Progenitor cell of endocrine pancreas (in vitro differentiated cells): Measurements from ENCODE around the gene ACAD11. TPM values are rescaled to one million over a fixed set of nuclear protein-coding genes. Genes with fewer than 3 reads are reported as not detected.

Experiments
- DNase-seq: peaks from one replicate; pipeline ENCODE4 v3.0.0; 2021; ENCODE audit warnings: low spot score; ENCODE audit not compliant: unreplicated experiment
- H3K27ac Mint-ChIP-seq: 2 replicates; pipeline ENCODE4 v1.8.0; 2021; ENCODE audit warnings: mild to moderate bottlenecking, moderate library complexity, mixed read lengths
- H3K27me3 Mint-ChIP-seq: 2 replicates; pipeline ENCODE4 v1.8.0; 2021; ENCODE audit warnings: mixed read lengths
- H3K36me3 Mint-ChIP-seq: 2 replicates; pipeline ENCODE4 v1.8.0; 2022; ENCODE audit warnings: mixed read lengths; ENCODE audit not compliant: insufficient read depth
- H3K4me1 Mint-ChIP-seq: 2 replicates; pipeline ENCODE4 v1.8.0; 2021; ENCODE audit warnings: low read depth, mixed read lengths
- H3K4me3 Mint-ChIP-seq: 2 replicates; pipeline ENCODE4 v1.8.0; 2021; ENCODE audit warnings: low read depth, mild to moderate bottlenecking, moderate library complexity, mixed read lengths
- H3K9me3 Mint-ChIP-seq: 2 replicates; pipeline ENCODE4 v1.8.0; 2021; ENCODE audit warnings: low read depth, mixed read lengths
- CTCF ChIP-seq: fragments of 200-600 bp; sonication (generic); IDR thresholded peaks from one replicate; pipeline ENCODE4 v1.5.0; 2021; ENCODE audit warnings: antibody characterized with exemption, mild to moderate bottlenecking; ENCODE audit not compliant: unreplicated experiment
- total RNA-seq: library from RNA; stranded (reverse); gene quantifications from 2 replicates; pipeline ENCODE4 v1.2.1, GENCODE V29; 2021

ACAD11 gene
- total RNA-seq, 1 donor from 2014 or later, result 14.2 TPM

GRCh38 chr3:132569153-132569552, 90.5 kb downstream of the ACAD11 start:
- no peak for DNase-seq
- Mint-ChIP-seq H3K9me3 (peaks cover 5% of the 10 kb centered on the region), H3K4me1 (no peaks in the 10 kb centered on the region), H3K4me3 (no peak overlapping the region), H3K27me3 (no peaks in the 10 kb centered on the region), H3K27ac (no peak overlapping the region), H3K36me3 (peaks cover 8% of the 10 kb centered on the region)
- no peak for TF ChIP-seq CTCF

DNA sequence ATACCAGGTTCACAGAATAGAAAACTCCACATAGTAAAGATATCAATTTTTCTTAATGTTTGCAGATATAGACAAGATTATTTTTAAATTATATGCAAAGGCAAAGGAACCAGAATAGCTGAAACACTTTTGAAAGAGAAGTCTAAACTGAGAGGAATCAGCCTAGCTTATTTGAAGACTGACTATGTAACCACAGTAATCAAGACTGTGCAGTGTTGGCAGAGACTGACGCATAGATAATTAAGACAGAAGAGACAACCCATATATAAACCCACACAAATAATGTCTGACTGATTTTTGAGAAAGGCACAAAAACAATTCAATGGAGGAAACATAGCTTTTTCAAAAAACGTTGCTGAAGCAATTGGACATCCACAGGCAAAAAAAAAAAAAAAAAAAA, 91.2 kb downstream of the ACAD11 start:
- H3K9me3 Mint-ChIP-seq, result peaks cover 5% of the 10 kb centered on the region
- DNase-seq, result no peak
- H3K4me1 Mint-ChIP-seq, result no peaks in the 10 kb centered on the region
- H3K27me3 Mint-ChIP-seq, result no peaks in the 10 kb centered on the region
- no peak overlapping the region for H3K27ac Mint-ChIP-seq
- TF ChIP-seq CTCF, result no peak
- H3K4me3 Mint-ChIP-seq, result no peak overlapping the region
- H3K36me3 Mint-ChIP-seq, result peaks cover 8% of the 10 kb centered on the region

GRCh38 chr3:132564070-132564465, 95.5 kb downstream of the ACAD11 start:
- peaks cover 8% of the 10 kb centered on the region for H3K9me3 Mint-ChIP-seq
- no peaks in the 10 kb centered on the region for H3K4me1 Mint-ChIP-seq
- no peak overlapping the region for H3K4me3 Mint-ChIP-seq
- no peak for DNase-seq
- no peak overlapping the region for H3K27ac Mint-ChIP-seq
- no peak for TF ChIP-seq CTCF
- H3K27me3 Mint-ChIP-seq, result no peaks in the 10 kb centered on the region
- H3K36me3 Mint-ChIP-seq, result peaks cover 8% of the 10 kb centered on the region

DNA sequence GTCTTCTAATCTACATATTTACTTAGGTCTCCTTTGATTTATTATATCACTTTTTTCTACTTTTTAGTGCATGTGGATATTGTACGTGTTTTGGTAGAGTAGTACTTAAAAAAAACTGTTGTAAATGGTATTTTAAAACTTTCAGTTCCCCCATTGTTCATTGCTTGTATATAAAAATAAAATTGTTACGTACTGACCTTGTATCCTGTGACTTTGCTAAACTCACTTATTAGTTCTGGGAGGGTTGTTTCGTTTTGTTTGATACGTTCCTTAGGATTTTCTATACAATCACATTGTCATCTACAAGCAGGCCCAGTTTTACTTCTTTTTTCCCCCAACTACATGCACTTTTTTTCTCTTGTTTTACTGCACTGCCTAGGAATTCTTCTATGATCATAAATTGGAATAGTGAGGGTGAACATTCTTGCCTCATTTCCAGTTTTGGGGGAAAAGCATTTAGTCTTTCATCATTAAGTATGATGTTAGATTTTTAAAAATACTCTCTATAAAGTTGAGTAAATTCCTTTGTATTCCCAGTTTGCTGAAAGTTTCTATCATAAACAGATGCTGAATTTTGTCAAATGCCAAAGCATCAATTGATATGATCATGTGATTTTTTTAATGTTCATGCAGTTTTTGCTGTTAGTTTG, 96.1 kb downstream of the ACAD11 start:
- Mint-ChIP-seq H3K9me3 (peaks cover 8% of the 10 kb centered on the region), H3K4me1 (no peaks in the 10 kb centered on the region), H3K27ac (no peak overlapping the region), H3K36me3 (peaks cover 8% of the 10 kb centered on the region), H3K27me3 (no peaks in the 10 kb centered on the region), H3K4me3 (no peak overlapping the region)
- TF ChIP-seq CTCF, result no peak
- no peak for DNase-seq

DNA sequence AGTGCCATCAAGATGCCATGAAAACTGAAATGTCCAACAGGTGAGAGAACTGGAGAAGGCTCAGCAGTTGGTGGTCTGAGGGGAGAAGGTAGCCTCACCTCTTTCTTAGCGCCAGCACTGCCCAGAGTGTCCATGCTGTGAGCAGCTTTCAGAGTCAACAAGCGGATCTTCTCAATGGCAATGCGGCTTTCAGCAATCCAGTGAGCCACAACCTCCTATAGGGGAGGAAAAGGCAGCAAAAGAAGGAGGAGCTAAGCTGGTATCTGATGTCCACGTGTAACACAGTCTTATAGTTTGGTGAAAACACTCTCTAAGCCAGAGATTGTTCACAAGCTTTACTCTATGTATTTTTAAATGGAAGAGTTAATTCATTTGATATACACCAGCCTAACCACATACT, 98.6 kb downstream of the ACAD11 start:
- Mint-ChIP-seq H3K36me3 (peaks cover 8% of the 10 kb centered on the region), H3K27ac (no peak overlapping the region), H3K4me1 (no peaks in the 10 kb centered on the region), H3K27me3 (no peaks in the 10 kb centered on the region), H3K4me3 (no peak overlapping the region), H3K9me3 (peaks cover 8% of the 10 kb centered on the region)
- no peak for DNase-seq
- no peak for TF ChIP-seq CTCF
